Stromal cell of bone marrow (primary cell): ENCODE data around the gene F13A1.

ENCODE experiments used
- DNase-seq: peaks from one replicate; pipeline ENCODE4 v3.0.0-alpha.2; 2012; ENCODE audit warnings: low read depth

The F13A1 gene

DNA sequence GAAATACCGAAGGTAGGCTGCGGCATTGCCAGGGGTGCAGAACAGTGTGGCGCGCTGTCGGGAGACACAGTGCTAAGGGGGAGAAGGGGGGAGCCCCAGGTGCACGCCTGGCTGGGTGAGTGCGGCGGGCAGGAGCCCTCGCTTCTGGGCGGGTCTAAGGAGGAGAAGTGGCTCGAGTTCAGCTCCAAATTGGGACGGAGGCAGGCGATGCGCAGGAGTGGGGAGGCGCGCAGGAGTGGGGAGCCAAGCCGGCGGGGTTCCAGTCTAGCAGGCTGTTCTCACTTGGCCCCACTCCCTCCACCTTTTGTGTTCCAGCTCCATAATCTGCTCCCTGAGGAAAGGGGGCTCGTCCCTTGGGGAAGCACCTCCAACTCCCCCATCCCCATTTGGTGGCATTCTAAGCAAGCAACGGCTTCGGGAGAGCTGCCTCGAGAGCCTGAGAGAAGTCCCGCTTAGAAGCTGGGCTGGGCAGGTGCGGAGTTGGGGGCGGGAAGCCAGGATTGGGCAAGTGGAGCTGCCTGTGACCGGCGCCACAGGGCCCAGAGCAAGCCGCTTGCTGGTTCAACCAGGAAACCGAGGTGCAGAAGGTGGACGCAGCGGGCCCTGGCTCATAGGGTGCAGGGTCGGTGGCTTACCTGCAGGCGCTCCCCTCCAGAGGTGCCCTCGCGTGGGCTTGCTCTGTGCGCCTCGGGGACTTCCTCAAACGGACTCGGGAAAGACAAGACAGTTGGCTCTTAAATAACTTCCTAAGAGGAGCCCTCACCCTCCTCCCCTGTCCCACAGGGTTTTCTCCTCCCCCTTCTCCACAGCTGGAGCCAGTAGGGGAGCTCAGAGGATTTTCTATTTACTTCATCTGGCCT, at the start of gene F13A1:
Gene F13A1 (minus strand): TSS at position 711 of the 860 bp plus-strand sequence. CDS start 1,998 bp downstream, outside the sequence.
- DNase-seq, result no peak

DNA sequence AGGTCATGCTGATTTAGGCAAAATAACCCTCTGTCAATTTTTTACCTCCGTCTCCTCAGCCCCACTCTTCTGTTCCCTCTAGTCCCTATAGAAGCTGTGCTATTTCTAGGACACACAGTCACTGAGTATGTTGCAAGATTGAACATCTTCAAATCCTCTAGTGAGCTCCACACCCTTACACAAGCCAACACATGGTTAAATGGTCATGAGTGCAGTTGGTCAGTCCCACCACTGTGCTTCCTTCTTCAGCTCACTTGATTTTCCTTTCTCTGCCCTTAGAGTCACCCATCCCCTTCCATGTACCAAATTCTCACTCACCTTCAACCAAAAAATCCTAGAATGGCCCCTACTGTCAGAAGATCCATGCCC, 48.2 kb upstream of the F13A1 start:
- no peak for DNase-seq

GRCh38 chr6:6368040-6368683, 47.7 kb upstream of the F13A1 start:
- no peak for DNase-seq

DNA sequence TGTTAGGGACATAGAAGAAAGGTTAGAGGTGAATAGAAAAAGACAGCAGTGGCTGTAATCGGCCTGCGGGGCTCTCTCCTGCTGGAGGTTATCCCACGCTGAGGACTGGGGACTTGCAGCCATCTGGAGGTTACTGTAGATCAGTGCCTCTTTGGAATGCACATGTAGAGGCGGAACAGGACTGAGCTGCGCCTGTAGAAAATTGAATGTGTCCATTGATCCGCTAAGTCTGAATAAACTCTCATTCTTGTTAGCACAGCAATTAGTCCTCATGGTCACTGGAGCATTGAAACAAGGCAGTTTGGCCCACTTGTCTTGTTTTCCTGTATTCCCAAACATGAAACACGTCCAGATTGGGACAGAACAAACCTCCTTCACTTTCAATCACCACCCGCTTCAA, 46.3 kb upstream of the F13A1 start:
- DNase-seq, result no peak

DNA sequence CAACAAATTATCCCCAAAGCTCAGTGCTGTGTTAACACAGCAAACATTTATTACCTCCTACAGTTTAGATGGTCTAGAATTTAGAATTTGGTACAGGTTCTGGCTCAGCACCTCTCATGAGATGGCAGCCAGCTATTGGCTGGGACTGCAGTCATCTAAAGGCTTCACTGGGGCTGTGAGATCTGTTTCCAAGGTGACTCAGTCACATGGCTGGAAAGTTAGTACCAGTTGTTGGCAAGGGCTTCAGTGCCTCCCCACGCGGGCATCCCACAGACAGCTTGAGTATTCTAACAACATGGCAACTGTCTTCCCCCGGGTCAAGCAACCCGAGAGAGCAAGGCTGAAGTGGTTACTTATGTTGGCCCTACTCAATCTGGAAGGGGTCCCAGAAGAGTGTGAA, 44.8 kb upstream of the F13A1 start:
- no peak for DNase-seq

GRCh38 chr6:6362056-6362840, 41.8 kb upstream of the F13A1 start:
- DNase-seq, result no peak

- no peak for DNase-seq
Measured at GRCh38 chr6:6357530-6357929, 37.1 kb upstream of the F13A1 start.

DNA sequence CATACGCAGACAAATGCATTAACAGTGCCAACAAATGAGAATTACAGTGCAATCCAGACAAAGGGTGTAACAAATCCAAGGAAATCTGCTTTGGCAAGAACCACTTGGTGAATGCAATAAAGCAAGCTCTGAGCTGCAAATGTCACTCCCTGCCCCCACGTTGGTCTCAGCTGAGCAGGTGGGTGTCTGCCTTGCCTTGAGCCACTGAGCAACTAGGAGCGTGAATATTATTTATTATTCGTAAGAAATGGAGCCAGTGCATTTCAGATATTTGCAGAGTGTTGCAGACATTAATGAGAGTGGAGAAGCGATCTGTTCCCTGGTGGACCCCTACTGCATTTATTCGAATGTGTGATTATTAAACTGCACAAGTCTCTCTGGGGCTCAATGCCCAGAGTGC, 36.6 kb upstream of the F13A1 start:
- DNase-seq, result no peak

DNA sequence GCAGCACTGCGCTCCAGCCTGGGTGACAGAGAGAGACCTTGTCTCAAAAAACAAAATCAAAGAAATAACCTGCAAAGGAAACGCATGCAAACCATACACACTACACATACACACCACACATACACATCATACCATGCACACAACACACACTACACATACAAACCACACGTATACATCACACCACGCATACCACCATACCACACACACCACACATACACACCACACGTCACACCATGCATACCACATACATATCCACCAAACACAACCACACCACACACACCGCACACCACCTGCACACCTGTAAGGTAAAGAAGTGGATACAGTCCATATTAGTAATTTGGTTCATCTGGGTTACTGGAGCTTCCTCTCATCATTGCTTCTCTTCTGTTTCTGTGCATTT, 32.3 kb upstream of the F13A1 start:
- no peak for DNase-seq

DNA sequence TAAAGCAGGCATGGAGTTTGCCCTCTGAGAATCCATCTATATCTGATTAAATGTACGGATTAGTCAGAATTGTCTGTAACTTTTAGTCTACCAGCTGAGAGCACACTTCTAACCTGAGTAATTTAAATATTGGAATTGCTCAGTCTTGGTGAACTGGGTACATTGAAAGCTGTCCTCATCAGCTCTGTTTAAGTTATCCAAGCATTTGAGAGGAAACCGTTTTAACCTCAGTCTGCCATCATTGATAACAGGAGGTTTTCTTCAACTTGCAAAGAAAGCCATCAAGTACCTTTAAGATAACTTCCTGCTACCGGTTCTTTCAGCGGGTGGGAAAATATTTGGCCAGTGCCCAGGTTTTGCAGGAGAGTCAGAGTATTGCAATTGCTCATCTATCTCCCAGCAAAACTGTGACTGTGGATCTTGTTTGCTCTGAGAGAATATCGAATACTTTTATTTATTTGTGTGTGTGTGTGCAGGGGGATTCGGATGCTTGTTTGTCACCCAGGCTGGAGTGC, 31.1 kb upstream of the F13A1 start:
- no peak for DNase-seq

- no peak for DNase-seq
Measured at GRCh38 chr6:6350696-6351095, 30.2 kb upstream of the F13A1 start.

GRCh38 chr6:6348256-6348655, 27.8 kb upstream of the F13A1 start:
- no peak for DNase-seq

- no peak for DNase-seq
Measured at GRCh38 chr6:6346427-6347023, 26.1 kb upstream of the F13A1 start.

- peak; percentile 6 for DNase-seq
Measured at GRCh38 chr6:6333501-6333900, 13.0 kb upstream of the F13A1 start.

- no peak for DNase-seq
Measured at GRCh38 chr6:6332811-6333244, 12.4 kb upstream of the F13A1 start.

DNA sequence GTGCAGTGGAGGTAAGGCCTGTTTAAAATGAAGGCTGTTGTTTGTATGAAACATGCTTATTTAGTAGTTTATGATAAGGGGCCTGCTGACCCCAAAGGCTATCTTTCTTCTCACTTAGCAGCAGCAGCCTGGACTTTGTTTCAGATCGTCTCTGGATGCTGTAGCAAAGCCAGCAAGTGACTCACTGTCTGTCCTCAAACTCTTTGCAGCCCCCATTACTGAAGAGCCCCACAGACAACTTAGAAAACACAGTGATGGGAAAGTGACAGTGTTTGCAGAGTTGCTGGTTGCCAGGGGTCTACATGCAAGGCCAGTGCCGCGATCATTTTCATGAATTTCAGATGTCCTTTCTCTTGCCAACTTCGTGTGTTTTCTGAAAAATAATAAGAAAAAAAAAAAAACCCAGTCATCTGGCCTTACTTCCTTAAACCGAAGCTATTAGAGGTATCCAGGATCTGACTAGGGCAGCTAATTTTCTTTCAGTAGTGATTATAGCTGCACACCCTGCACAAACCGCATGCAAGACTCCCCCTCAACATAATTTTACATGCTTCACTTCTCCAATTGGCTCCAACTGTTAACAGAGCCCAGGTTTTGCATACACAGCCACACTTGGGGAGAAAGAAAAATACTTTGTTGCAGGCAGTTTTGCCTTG, 11.6 kb upstream of the F13A1 start:
- no peak for DNase-seq

- no peak for DNase-seq
Measured at GRCh38 chr6:6331393-6331792, 10.9 kb upstream of the F13A1 start.

- DNase-seq, result no peak
Measured at GRCh38 chr6:6330407-6330806, 9.9 kb upstream of the F13A1 start.

DNA sequence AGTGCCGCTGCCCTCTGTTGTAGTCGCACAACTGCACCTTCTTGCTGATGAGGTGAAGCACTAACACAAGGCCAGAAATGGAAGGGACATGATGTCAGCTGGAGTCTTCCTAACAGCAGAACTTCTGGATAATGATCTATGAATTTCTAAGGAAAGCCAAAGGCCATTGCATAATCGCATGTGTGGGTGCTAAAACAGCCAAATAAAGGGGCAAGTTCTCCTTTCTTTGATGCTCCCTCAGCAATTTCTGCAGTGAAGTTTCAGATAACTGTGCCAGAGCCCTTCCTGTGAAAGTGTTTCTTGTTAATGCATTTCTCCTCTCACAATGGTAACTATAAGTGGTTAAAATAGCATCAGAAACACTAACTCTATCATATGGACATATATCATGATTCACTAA, 8.0 kb upstream of the F13A1 start:
- DNase-seq, result no peak

DNA sequence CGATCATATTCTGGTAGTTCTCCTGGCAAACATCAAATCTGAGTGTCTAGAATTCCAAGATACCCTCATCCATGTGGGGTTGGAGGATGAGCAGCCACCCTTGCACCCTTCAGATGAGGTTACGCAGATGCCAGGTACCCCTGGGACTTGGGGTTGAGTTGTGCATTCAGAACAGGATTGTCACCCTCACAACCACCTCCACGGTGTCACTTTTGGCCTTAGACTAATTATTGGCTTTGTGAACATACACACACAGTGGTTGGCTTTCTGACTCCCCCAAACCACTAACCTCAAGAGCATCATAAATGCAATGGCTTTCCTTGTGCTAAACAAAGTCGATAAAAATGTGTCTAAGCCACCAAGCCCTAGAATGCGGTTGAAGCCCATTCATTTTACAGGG, 2.9 kb upstream of the F13A1 start:
- DNase-seq, result no peak

GRCh38 chr6:6320901-6321300, 439 bp upstream of the F13A1 start:
- DNase-seq, result no peak
